Measurements from ENCODE around the gene LIMCH1.

The LIMCH1 gene

DNA sequence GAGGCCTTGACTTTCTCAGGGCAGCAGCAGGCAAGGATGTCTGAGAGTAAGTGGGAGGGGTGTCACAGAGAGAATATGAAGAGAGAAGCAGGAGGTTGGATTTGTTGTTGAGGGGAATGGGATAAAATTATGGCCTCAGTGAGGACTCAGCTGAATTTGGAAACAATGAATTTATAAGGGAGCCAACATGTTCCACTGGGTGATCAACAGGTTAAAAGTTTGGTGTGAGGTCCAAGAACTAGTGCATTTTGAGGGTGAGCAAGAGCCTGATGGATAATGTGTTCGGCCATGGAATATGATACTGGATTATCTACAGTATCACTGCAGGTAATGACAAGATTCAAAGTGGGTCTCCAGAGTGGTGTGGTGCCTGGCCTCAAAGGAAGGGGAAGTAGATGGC, 33.5 kb downstream of the LIMCH1 start:
- no peak for DNase-seq (ENCODE audit: low spot score)

DNA sequence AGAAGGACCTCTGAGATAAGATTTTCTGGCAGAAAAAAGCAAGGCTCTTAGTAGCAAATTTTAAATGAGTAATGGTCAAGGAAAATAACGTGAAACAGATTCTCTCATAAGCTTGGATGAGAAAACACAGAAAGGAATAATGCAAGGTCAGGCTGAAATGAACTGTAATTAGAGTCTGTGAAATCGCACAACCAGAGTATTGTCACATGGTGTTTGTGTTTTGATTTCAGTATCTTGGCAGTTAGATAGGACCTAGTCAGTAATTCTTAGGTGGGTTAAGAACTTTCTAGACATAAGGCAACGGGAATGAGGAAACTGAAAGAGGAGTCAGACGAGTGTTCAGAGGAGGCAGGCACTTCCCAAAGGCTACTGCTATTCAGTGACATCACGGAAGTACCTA, 34.6 kb downstream of the LIMCH1 start:
- DNase-seq (ENCODE audit: low spot score) = no peak

GRCh38 chr4:41572956-41573355, 35.0 kb downstream of the LIMCH1 start:
- no peak for DNase-seq (ENCODE audit: low spot score)

GRCh38 chr4:41573502-41574001, 35.6 kb downstream of the LIMCH1 start:
- DNase-seq (ENCODE audit: low spot score) = no peak

DNA sequence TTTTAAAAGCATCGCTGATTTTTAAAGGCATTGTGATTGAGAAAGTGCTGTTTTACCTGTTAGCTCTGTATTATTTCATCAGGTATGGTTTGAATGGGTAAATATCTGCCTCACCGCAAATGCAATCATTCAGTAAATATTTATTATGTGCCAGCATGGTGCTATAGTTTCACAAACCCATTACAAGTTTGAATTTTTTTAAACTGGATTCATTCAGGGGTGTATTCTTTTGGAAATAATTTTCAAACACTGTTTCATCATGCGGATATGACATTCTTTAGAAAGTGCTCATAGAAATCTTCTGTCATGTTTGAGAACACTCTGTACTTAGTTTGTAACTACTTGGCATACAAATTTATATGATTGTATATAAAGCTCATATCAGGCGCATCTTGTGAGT, 37.2 kb downstream of the LIMCH1 start:
- no peak for DNase-seq (ENCODE audit: low spot score)

GRCh38 chr4:41575665-41576064, 37.7 kb downstream of the LIMCH1 start:
- no peak for DNase-seq (ENCODE audit: low spot score)

GRCh38 chr4:41579043-41579442, 41.1 kb downstream of the LIMCH1 start:
- no peak for DNase-seq (ENCODE audit: low spot score)

- no peak for DNase-seq (ENCODE audit: low spot score)
Measured at GRCh38 chr4:41579526-41579925, 41.6 kb downstream of the LIMCH1 start.

DNA sequence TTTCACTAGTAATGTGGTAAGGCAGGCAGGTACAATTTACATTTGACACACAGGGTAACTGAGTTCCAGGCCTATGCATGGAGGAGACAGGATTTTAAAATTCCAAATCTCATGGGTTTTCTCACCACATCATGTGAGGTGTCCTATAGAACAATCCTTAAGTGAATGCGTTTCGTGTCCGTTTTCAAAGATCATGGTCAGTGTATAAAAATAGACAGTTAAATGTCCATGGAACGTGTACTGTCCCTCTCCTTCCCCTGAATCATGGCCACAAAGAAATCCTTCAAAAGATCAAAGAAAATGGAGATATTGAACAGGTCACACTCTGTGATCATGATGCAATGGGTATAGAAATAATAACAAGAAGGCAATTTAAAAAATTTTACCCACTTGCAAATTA, 42.0 kb downstream of the LIMCH1 start:
- DNase-seq (ENCODE audit: low spot score) = no peak

DNA sequence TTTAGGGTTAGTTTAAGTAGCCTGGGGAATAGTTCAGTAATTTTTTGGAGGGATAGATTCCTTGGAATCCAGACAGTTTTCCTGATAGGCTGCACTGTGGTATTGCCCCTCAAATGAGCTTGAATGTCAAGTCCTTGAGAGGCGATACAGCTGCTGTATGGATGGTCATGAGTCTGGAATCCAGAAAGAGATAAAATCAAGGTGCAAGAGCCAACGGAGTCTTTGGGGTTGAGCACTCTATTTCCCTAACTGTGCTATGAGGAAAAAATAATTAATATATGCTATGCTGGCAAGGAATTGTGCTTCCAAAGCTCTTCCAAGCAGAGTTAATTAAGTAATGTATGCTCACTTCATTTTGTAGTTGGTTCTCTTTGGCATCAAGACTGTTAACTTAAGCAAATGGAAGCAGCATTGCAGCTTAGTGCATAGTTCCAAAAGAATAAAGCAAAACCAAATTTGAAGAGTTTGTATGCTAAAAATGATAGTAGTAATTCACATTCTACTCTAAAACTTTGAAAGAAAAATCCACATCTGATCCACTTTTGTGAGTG, 48.8 kb downstream of the LIMCH1 start:
- DNase-seq (ENCODE audit: low spot score) = no peak

GRCh38 chr4:41587286-41587685, 49.3 kb downstream of the LIMCH1 start:
- DNase-seq (ENCODE audit: low spot score) = no peak

GRCh38 chr4:41590591-41590990, 52.6 kb downstream of the LIMCH1 start:
- DNase-seq (ENCODE audit: low spot score) = no peak

GRCh38 chr4:41594432-41594831, 56.5 kb downstream of the LIMCH1 start:
- no peak for DNase-seq (ENCODE audit: low spot score)

DNA sequence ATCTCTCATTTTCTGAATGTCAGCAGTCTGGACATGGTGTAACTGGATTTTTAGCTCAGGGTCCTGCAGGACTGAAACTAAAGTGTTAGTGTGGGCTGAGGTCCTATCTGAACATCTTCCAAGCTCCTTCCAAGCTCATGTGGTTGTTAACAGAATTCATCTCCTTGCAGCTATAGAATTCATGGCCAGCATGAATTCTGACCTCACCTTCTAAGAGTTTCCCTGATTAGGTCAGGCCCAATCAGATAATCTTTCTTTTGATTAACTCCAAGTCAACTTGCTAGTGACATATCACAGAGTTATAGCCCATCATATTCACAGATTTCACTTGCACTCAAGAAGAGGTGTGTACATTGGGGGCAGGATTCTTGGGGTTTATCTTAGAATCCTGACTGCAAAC, 59.5 kb downstream of the LIMCH1 start:
- no peak for DNase-seq (ENCODE audit: low spot score)

GRCh38 chr4:41598580-41598979, 60.6 kb downstream of the LIMCH1 start:
- no peak for DNase-seq (ENCODE audit: low spot score)

DNA sequence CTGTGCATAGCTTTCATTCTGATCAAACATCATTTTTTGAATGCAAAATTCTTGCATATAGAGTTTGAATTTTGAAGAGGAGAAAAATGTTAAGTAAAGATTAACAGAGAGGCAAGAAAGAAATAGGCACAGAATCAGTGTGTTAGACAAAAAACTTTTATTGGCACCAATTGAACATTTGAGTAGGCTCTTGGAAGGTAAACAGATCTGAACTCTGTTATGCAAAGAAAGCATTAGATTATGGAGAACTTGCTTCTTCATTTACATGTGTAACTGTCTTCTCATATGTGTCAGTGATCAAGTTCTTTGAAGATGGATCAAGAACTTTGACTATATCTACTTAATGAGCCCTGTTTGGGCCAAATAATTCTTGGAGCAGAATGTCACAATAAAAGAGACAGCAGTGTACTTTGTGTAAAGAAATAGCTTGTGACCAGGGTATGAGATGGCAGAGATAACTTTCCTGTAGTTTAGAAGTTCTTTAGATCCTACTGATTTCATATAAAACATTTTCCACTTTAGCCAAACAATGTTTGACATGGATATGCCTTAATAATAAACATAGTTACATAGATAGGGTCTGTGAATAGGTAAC, 61.3 kb downstream of the LIMCH1 start:
- no peak for DNase-seq (ENCODE audit: low spot score)

GRCh38 chr4:41600243-41600912, 62.4 kb downstream of the LIMCH1 start:
- no peak for DNase-seq (ENCODE audit: low spot score)

DNA sequence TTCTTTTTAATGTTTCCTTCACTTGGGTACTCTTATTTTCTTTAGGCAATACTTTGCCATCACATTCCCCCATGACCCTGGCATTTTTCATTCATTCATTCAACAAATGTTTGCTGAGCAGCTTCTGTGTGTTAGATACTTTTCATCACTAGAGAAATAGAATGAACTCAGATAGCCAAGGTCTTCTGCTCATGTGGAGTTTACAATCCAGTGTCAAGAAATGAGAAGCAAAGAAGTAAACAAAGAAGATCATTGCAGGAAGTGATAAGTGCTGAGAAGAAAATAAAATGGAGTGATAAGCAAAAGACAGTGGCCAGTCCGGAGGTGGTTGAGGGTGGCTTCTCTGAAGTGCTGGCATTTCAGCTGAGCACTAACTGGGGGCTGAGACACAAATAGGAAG, 63.1 kb downstream of the LIMCH1 start:
- no peak for DNase-seq (ENCODE audit: low spot score)

DNA sequence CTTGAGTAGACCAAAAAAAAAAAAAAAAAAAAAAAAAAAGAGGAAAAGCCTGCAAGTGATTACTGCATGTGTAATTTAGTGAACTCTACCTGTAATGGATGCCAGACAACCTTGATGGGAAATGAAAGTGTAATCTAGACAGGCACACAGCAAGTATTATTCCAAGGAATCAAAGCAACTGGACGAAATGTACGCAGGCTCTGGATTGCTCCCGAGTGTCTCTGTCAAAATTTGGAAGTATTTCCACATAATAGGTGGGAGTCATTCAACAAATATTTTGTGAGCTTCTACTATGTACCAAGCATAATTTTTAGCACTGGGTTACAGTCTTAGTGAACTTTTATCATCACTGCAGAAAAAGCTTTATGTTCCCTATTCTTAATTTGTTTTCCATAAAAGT, 64.2 kb downstream of the LIMCH1 start:
- no peak for DNase-seq (ENCODE audit: low spot score)

- no peak for DNase-seq (ENCODE audit: low spot score)
Measured at GRCh38 chr4:41602886-41603498, 65.0 kb downstream of the LIMCH1 start.

GRCh38 chr4:41609851-41610250, 71.9 kb downstream of the LIMCH1 start:
- DNase-seq (ENCODE audit: low spot score) = no peak

- DNase-seq (ENCODE audit: low spot score) = no peak
Measured at GRCh38 chr4:41610474-41610873, 72.5 kb downstream of the LIMCH1 start.

GRCh38 chr4:41611124-41611838, 73.3 kb downstream of the LIMCH1 start:
- DNase-seq (ENCODE audit: low spot score) = no peak

Data from RKO (cell line).